ENCODE results near the gene GTF2B. TPM values are rescaled to one million over a fixed set of nuclear protein-coding genes. Genes with fewer than 3 reads are reported as not detected.

GTF2B gene
- total and polyA plus RNA-seq, 3 donors from 2014 or later: 25.1 to 32.5 (median 30.1) TPM

GRCh38 chr1:88891951-88892340, 579 bp upstream of the GTF2B start:
- intact Hi-C loops (cut with DNase I; ENCODE audit: low total_unique reads): no loop called here
- WGBS, 2 donors: 23 to 29% methylated on average over 10 of the region's 10 CpGs
- peak overlapping the region; percentile 86 to 88 for H3K27ac ChIP-seq
- TF ChIP-seq POLR2A (IDR thresholded peaks at IDR 0.05) (no peak), CTCF (IDR thresholded peaks at IDR 0.05) (no peak)
- H3K4me3 ChIP-seq: peak overlapping the region; percentile 89 to 96
- H3K4me1 ChIP-seq: peaks cover 5% of the 10 kb centered on the region
- H3K9me3 ChIP-seq: no peaks in the 10 kb centered on the region
- no peaks in the 10 kb centered on the region for H3K36me3 ChIP-seq (ENCODE audit: low read depth, missing control alignments)
- H3K27me3 ChIP-seq: no peaks in the 10 kb centered on the region
- no peak for DNase-seq

- peak overlapping the region; percentile 89 to 96 for H3K4me3 ChIP-seq
- WGBS, 2 donors: 0 to 1% methylated on average over 17 of the region's 18 CpGs
- DNase-seq: peak; percentile 40
- H3K36me3 ChIP-seq (ENCODE audit: low read depth, missing control alignments): no peaks in the 10 kb centered on the region
- intact Hi-C loops (cut with DNase I; ENCODE audit: low total_unique reads): no loop called here
- TF ChIP-seq POLR2A (IDR thresholded peaks at IDR 0.05): no peak
- TF ChIP-seq CTCF (IDR thresholded peaks at IDR 0.05): no peak
- no peaks in the 10 kb centered on the region for H3K27me3 ChIP-seq
- peak overlapping the region; percentile 86 to 88 for H3K27ac ChIP-seq
- peaks cover 5% of the 10 kb centered on the region for H3K4me1 ChIP-seq
- H3K9me3 ChIP-seq: no peaks in the 10 kb centered on the region
Observed at GRCh38 chr1:88890791-88891317, 513 bp downstream of the GTF2B start.

- Histone ChIP-seq H3K27me3 (no peaks in the 10 kb centered on the region), H3K4me3 (peak overlapping the region; percentile 89 to 96), H3K4me1 (peaks cover 5% of the 10 kb centered on the region), H3K36me3 (ENCODE audit: low read depth, missing control alignments) (no peaks in the 10 kb centered on the region), H3K9me3 (no peaks in the 10 kb centered on the region), H3K27ac (no peak overlapping the region)
- no peak for DNase-seq
- 20 to 34% methylated on average over 2 of the region's 2 CpGs for WGBS, 2 donors
- intact Hi-C loops (cut with DNase I; ENCODE audit: low total_unique reads): no loop called here
- TF ChIP-seq CTCF (IDR thresholded peaks at IDR 0.05) (no peak), POLR2A (IDR thresholded peaks at IDR 0.05) (no peak)
Observed at GRCh38 chr1:88890131-88890530, 1.2 kb downstream of the GTF2B start.

- no peak overlapping the region for H3K27ac ChIP-seq
- H3K4me1 ChIP-seq: peaks cover 5% of the 10 kb centered on the region
- 40 to 75% methylated on average over 1 of the region's 1 CpG for WGBS, 2 donors
- DNase-seq: no peak
- no peaks in the 10 kb centered on the region for H3K9me3 ChIP-seq
- no peak overlapping the region for H3K4me3 ChIP-seq
- no peak for TF ChIP-seq CTCF (IDR thresholded peaks at IDR 0.05)
- no peak for TF ChIP-seq POLR2A (IDR thresholded peaks at IDR 0.05)
- no peaks in the 10 kb centered on the region for H3K27me3 ChIP-seq
- intact Hi-C loops (cut with DNase I; ENCODE audit: low total_unique reads): no loop called here
- no peaks in the 10 kb centered on the region for H3K36me3 ChIP-seq (ENCODE audit: low read depth, missing control alignments)
Observed at GRCh38 chr1:88888750-88889149, 2.6 kb downstream of the GTF2B start.

- Histone ChIP-seq H3K9me3 (no peaks in the 10 kb centered on the region), H3K36me3 (ENCODE audit: low read depth, missing control alignments) (no peaks in the 10 kb centered on the region), H3K4me1 (peaks cover 5% of the 10 kb centered on the region), H3K4me3 (no peak overlapping the region), H3K27ac (no peak overlapping the region), H3K27me3 (no peaks in the 10 kb centered on the region)
- TF ChIP-seq CTCF (IDR thresholded peaks at IDR 0.05) (no peak), POLR2A (IDR thresholded peaks at IDR 0.05) (no peak)
- WGBS, 2 donors: 79 to 82% methylated on average over 3 of the region's 3 CpGs
- intact Hi-C loops (cut with DNase I; ENCODE audit: low total_unique reads): no loop called here
- no peak for DNase-seq
Observed at GRCh38 chr1:88885933-88886332, 5.4 kb downstream of the GTF2B start.
